Naive thymus-derived CD4-positive, alpha-beta T cell (primary cell): ENCODE data around the gene HLA-DRB1. TPM values are rescaled to one million over a fixed set of nuclear protein-coding genes. Genes with fewer than 3 reads are reported as not detected.

Source experiments
- ATAC-seq: fragments of 150-1000 bp; cut with Tn5 transposase; 2 replicates; pipeline ENCODE4 v1.10.0; 2021; ENCODE audit warnings: mild to moderate bottlenecking, moderate library complexity
- CTCF ChIA-PET: fragments of 350-600 bp; sonication (Branson Sonifier 250); formaldehyde crosslinking; loops from one replicate; lab custom pipeline; 2021; ENCODE audit warnings: antibody characterized with exemption; lab: Charles Lee
- POLR2A ChIA-PET: fragments of 350-600 bp; sonication (Branson Sonifier 250); formaldehyde crosslinking; loops from one replicate; lab custom pipeline; 2021; ENCODE audit warnings: antibody characterized with exemption, inconsistent platforms; lab: Charles Lee
- DNase-seq, 9 donors: peaks; one replicate each; pipeline versions ENCODE4 v3.0.0 to v3.0.0-alpha.2; 2020 to 2022; ENCODE audit warnings: mixed read lengths in 1 of 9
- H3K27ac ChIP-seq: one replicate; pipeline ENCODE4 v1.7.0; 2013; ENCODE audit warnings: mild to moderate bottlenecking, low read depth, low read length, moderate library complexity
- H3K27me3 ChIP-seq, 2 donors: one replicate each; pipeline ENCODE4 v1.7.0; 2013; ENCODE audit warnings: low read length in 2 of 2, mild to moderate bottlenecking in 2 of 2, moderate library complexity in 2 of 2; ENCODE audit not compliant: control insufficient read depth in 2 of 2, insufficient read depth in 2 of 2
- H3K36me3 ChIP-seq, 3 experiments: 1 replicate in 2 of 3; 2 replicates in 1 of 3; pipeline ENCODE4 v1.7.0; 2013; ENCODE audit warnings: low read length in 3 of 3, mild to moderate bottlenecking in 3 of 3, moderate library complexity in 1 of 3; ENCODE audit not compliant: insufficient read depth in 3 of 3, control insufficient read depth in 2 of 3
- H3K4me1 ChIP-seq, 2 donors: one replicate each; pipeline ENCODE4 v1.7.0; 2013; ENCODE audit warnings: low read length in 2 of 2, mild to moderate bottlenecking in 2 of 2, moderate library complexity in 1 of 2; ENCODE audit not compliant: control insufficient read depth in 2 of 2, insufficient read depth in 2 of 2
- H3K4me3 ChIP-seq: 2 replicates; pipeline ENCODE4 v1.7.0; 2013; ENCODE audit warnings: mild to moderate bottlenecking, low read length
- H3K9me3 ChIP-seq, 3 experiments: 1 replicate in 2 of 3; 2 replicates in 1 of 3; pipeline ENCODE4 v1.7.0; 2013; ENCODE audit warnings: low read length in 3 of 3; ENCODE audit not compliant: control insufficient read depth in 2 of 3
- H3K27ac Mint-ChIP-seq, 9 donors: one replicate each; pipeline ENCODE4 v1.8.0; 2020 to 2022; ENCODE audit warnings: mixed read lengths in 9 of 9, mild to moderate bottlenecking in 8 of 9, moderate library complexity in 5 of 9, inconsistent platforms in 2 of 9
- H3K27me3 Mint-ChIP-seq, 5 donors: one replicate each; pipeline ENCODE4 v1.8.0; 2021 to 2022; ENCODE audit warnings: mixed read lengths in 5 of 5, mild to moderate bottlenecking in 1 of 5
- H3K36me3 Mint-ChIP-seq, 5 donors: one replicate each; pipeline ENCODE4 v1.8.0; 2020 to 2022; ENCODE audit warnings: mixed read lengths in 5 of 5, mild to moderate bottlenecking in 3 of 5, inconsistent platforms in 1 of 5
- H3K4me1 Mint-ChIP-seq, 7 donors: one replicate each; pipeline ENCODE4 v1.8.0; 2020 to 2022; ENCODE audit warnings: mixed read lengths in 7 of 7, mild to moderate bottlenecking in 3 of 7, inconsistent platforms in 1 of 7
- H3K4me3 Mint-ChIP-seq, 10 donors: one replicate each; pipeline ENCODE4 v1.8.0; 2020 to 2022; ENCODE audit warnings: mild to moderate bottlenecking in 10 of 10, mixed read lengths in 10 of 10, moderate library complexity in 6 of 10, inconsistent platforms in 2 of 10
- H3K9me3 Mint-ChIP-seq, 11 donors: one replicate each; pipeline ENCODE4 v1.8.0; 2020 to 2022; ENCODE audit warnings: mixed read lengths in 11 of 11, mild to moderate bottlenecking in 4 of 11, inconsistent platforms in 1 of 11, moderate library complexity in 1 of 11
- intact Hi-C, 2 donors: fragments of 100-400 bp; cut with micrococcal nuclease; formaldehyde crosslinking; loops; one replicate each; pipeline ENCODE4 v1.15.1; 2023
- polyA plus RNA-seq, 2 donors: library from polyadenylated mRNA; unstranded; fragments of 300-500 nt; fragmentation: Illumina TruSeq; gene quantifications; one replicate each; pipeline ENCODE4 v1.2.3, GENCODE V29; 2021
- total RNA-seq, 6 experiments: library from RNA in 5 of 6; stranded (reverse) in 5 of 6; gene quantifications; 1 replicate in 5 of 6; 2 replicates in 1 of 6; pipeline ENCODE4 v1.2.3 and lab custom pipeline; 2021 to 2026

The HLA-DRB1 gene
- total RNA-seq (100 to 1,000 TPM in 1 of 5 experiments, 10 to 100 TPM in 4; 16.4 to 229 (median 52.1) TPM), polyA plus RNA-seq (10 to 100 TPM in 1 of 2 donors, 1 to 10 TPM in 1; 3.1 to 10.7 TPM), total RNA-seq (lab: John Stamatoyannopoulos, UW) (0.67 reads per million)

GRCh38 chr6:32589596-32590449 lies at the start of gene HLA-DRB1:
Gene HLA-DRB1 (minus strand): TSS chr6:32589848. CDS start chr6:32589742, 106 bp downstream.
- peak within 1 kb of the TSS; percentile 48 for H3K4me3 ChIP-seq
- DNase-seq (peak in 3 of 9 donors; percentile 22 to 59 (median 30)), ATAC-seq (peak; percentile 96)
- ChIA-PET POLR2A (no interaction called here), CTCF (no interaction called here)
- Mint-ChIP-seq H3K9me3 (peaks cover 0 to 2% (median 0%) of the 10 kb centered on the region in 11 donors), H3K4me1 (peaks cover 0 to 25% (median 6%) of the 10 kb centered on the region in 7 donors), H3K36me3 (peaks cover 0 to 6% (median 0%) of the 10 kb centered on the region in 5 donors), H3K27me3 (peaks cover 0 to 5% (median 4%) of the 10 kb centered on the region in 5 donors), H3K4me3 (peak within 1 kb of the TSS in 8 of 10 donors; percentile 13 to 83 (median 69)), H3K27ac (peak within 1 kb of the TSS in 2 of 9 donors; percentile 15 to 77)
- intact Hi-C loops, result no loop called here
- no peaks in the 10 kb centered on the region for H3K27me3 ChIP-seq
- H3K36me3 ChIP-seq, result no peaks in the 10 kb centered on the region
- no peaks in the 10 kb centered on the region for H3K9me3 ChIP-seq
- H3K27ac ChIP-seq, result no peak within 1 kb of the TSS
- H3K4me1 ChIP-seq, result no peaks in the 10 kb centered on the region

- ATAC-seq (no peak), DNase-seq (no peak)
- H3K36me3 ChIP-seq, result no peaks in the 10 kb centered on the region
- Mint-ChIP-seq H3K4me1 (peaks cover 0 to 32% (median 11%) of the 10 kb centered on the region in 7 donors), H3K9me3 (peaks cover 0 to 3% (median 0%) of the 10 kb centered on the region in 11 donors), H3K27me3 (peaks cover 0 to 49% (median 7%) of the 10 kb centered on the region in 5 donors), H3K36me3 (peaks cover 0 to 8% (median 3%) of the 10 kb centered on the region in 5 donors), H3K27ac (no peak overlapping the region), H3K4me3 (peak overlapping the region in 1 of 10 donors; percentile 59)
- H3K27ac ChIP-seq, result no peak overlapping the region
- intact Hi-C loops, result no loop called here
- CTCF ChIA-PET, result no interaction called here
- POLR2A ChIA-PET, result no interaction called here
- peaks cover 0 to 6% of the 10 kb centered on the region in 2 donors for H3K4me1 ChIP-seq
- H3K9me3 ChIP-seq, result no peaks in the 10 kb centered on the region
- H3K4me3 ChIP-seq, result no peak overlapping the region
- H3K27me3 ChIP-seq, result no peaks in the 10 kb centered on the region
Observed at GRCh38 chr6:32638532-32639219, 49.0 kb upstream of the HLA-DRB1 start.

GRCh38 chr6:32637883-32638282 lies 48.2 kb upstream of the HLA-DRB1 start:
- Mint-ChIP-seq H3K36me3 (peaks cover 0 to 8% (median 3%) of the 10 kb centered on the region in 5 donors), H3K9me3 (peaks cover 0 to 4% (median 0%) of the 10 kb centered on the region in 11 donors), H3K27ac (peak overlapping the region in 1 of 9 donors; percentile 26), H3K4me1 (peaks cover 0 to 32% (median 11%) of the 10 kb centered on the region in 7 donors), H3K4me3 (peak overlapping the region in 1 of 10 donors; percentile 31), H3K27me3 (peaks cover 0 to 44% (median 9%) of the 10 kb centered on the region in 5 donors)
- ChIA-PET POLR2A (no interaction called here), CTCF (no interaction called here)
- ATAC-seq, result no peak
- H3K4me3 ChIP-seq, result no peak overlapping the region
- H3K4me1 ChIP-seq, result peaks cover 0 to 6% of the 10 kb centered on the region in 2 donors
- intact Hi-C loops, result no loop called here
- H3K36me3 ChIP-seq, result no peaks in the 10 kb centered on the region
- no peak overlapping the region for H3K27ac ChIP-seq
- DNase-seq, result no peak
- no peaks in the 10 kb centered on the region for H3K9me3 ChIP-seq
- no peaks in the 10 kb centered on the region for H3K27me3 ChIP-seq

- CTCF ChIA-PET, result no interaction called here
- peaks cover 0 to 49% (median 9%) of the 10 kb centered on the region in 5 donors for H3K27me3 Mint-ChIP-seq
- H3K9me3 ChIP-seq, result no peaks in the 10 kb centered on the region
- peak within 1 kb of the TSS; percentile 24 for H3K4me3 ChIP-seq
- peaks cover 0 to 33% (median 10%) of the 10 kb centered on the region in 7 donors for H3K4me1 Mint-ChIP-seq
- POLR2A ChIA-PET, result no interaction called here
- no peaks in the 10 kb centered on the region for H3K36me3 ChIP-seq
- H3K36me3 Mint-ChIP-seq, result peaks cover 0 to 8% (median 3%) of the 10 kb centered on the region in 5 donors
- peak within 1 kb of the TSS in 1 of 10 donors; percentile 82 for H3K4me3 Mint-ChIP-seq
- ATAC-seq (peak; percentile 82), DNase-seq (no peak)
- peaks cover 0 to 6% of the 10 kb centered on the region in 2 donors for H3K4me1 ChIP-seq
- H3K27ac ChIP-seq, result no peak within 1 kb of the TSS
- peak within 1 kb of the TSS in 1 of 9 donors; percentile 87 for H3K27ac Mint-ChIP-seq
- intact Hi-C loops, result no loop called here
- no peaks in the 10 kb centered on the region for H3K27me3 ChIP-seq
- peaks cover 0 to 4% (median 0%) of the 10 kb centered on the region in 11 donors for H3K9me3 Mint-ChIP-seq
Observed at GRCh38 chr6:32637219-32637880, 47.7 kb upstream of the HLA-DRB1 start, which contains the start of gene HLA-DQA1. Gene HLA-DQA1 (plus strand): TSS chr6:32637406. CDS start chr6:32637459, 53 bp downstream.

- no peak overlapping the region for H3K27ac ChIP-seq
- POLR2A ChIA-PET, result interaction anchor here (0.6 kb wide), 1 partner anchor 50 kb away, joined by 3 read pairs; no protein-coding TSS in a partner anchor
Observed at GRCh38 chr6:32635526-32636123, 46.0 kb upstream of the HLA-DRB1 start.

More at GRCh38 chr6:32635526-32636123, 46.0 kb upstream of the HLA-DRB1 start:
- Mint-ChIP-seq H3K4me1 (peaks cover 0 to 24% (median 7%) of the 10 kb centered on the region in 7 donors), H3K4me3 (no peak overlapping the region), H3K9me3 (peaks cover 0 to 2% (median 0%) of the 10 kb centered on the region in 11 donors), H3K27me3 (peaks cover 0 to 51% (median 5%) of the 10 kb centered on the region in 5 donors), H3K36me3 (peaks cover 0 to 6% (median 3%) of the 10 kb centered on the region in 5 donors), H3K27ac (no peak overlapping the region)
- no peak for DNase-seq
- Histone ChIP-seq H3K4me1 (peaks cover 0 to 3% of the 10 kb centered on the region in 2 donors), H3K4me3 (no peak overlapping the region), H3K36me3 (no peaks in the 10 kb centered on the region), H3K27me3 (no peaks in the 10 kb centered on the region), H3K9me3 (no peaks in the 10 kb centered on the region)
- intact Hi-C loops, result no loop called here
- no peak for ATAC-seq
- CTCF ChIA-PET, result no interaction called here
